Stimulated activated naive B cell treated with anti-CD40 and anti-IgM and Interleukin-4, amounts not matched to agents 10 μg/mL and 1 μg/mL and 100 μg/mL, for 72 hours (primary cell): Measurements from ENCODE around the gene DIPK1B.

Experiments
- ATAC-seq, 2 donors: fragments of 150-1000 bp; cut with Tn5 transposase; replicated peaks; 2 replicates each; pipeline ENCODE4 v1.10.0; 2021; ENCODE audit warnings: moderate library complexity in 1 of 2
- DNase-seq: peaks from one replicate; pipeline ENCODE4 v3.0.0; 2021
- H3K27ac Mint-ChIP-seq: one replicate; pipeline ENCODE4 v1.8.0; 2022; ENCODE audit warnings: mild to moderate bottlenecking, mixed read lengths
- H3K27me3 Mint-ChIP-seq, 2 donors: one replicate each; pipeline ENCODE4 v1.8.0; 2022; ENCODE audit warnings: mixed read lengths in 2 of 2
- H3K36me3 Mint-ChIP-seq, 2 donors: one replicate each; pipeline ENCODE4 v1.8.0; 2022; ENCODE audit warnings: mixed read lengths in 2 of 2, mild to moderate bottlenecking in 1 of 2
- H3K4me1 Mint-ChIP-seq, 2 donors: one replicate each; pipeline ENCODE4 v1.8.0; 2022; ENCODE audit warnings: mixed read lengths in 2 of 2, mild to moderate bottlenecking in 1 of 2
- H3K4me3 Mint-ChIP-seq, 2 donors: one replicate each; pipeline ENCODE4 v1.8.0; 2022; ENCODE audit warnings: mild to moderate bottlenecking in 2 of 2, mixed read lengths in 2 of 2, moderate library complexity in 1 of 2
- H3K9me3 Mint-ChIP-seq, 2 donors: one replicate each; pipeline ENCODE4 v1.8.0; 2022; ENCODE audit warnings: mixed read lengths in 2 of 2, mild to moderate bottlenecking in 1 of 2

Gene DIPK1B

DNA sequence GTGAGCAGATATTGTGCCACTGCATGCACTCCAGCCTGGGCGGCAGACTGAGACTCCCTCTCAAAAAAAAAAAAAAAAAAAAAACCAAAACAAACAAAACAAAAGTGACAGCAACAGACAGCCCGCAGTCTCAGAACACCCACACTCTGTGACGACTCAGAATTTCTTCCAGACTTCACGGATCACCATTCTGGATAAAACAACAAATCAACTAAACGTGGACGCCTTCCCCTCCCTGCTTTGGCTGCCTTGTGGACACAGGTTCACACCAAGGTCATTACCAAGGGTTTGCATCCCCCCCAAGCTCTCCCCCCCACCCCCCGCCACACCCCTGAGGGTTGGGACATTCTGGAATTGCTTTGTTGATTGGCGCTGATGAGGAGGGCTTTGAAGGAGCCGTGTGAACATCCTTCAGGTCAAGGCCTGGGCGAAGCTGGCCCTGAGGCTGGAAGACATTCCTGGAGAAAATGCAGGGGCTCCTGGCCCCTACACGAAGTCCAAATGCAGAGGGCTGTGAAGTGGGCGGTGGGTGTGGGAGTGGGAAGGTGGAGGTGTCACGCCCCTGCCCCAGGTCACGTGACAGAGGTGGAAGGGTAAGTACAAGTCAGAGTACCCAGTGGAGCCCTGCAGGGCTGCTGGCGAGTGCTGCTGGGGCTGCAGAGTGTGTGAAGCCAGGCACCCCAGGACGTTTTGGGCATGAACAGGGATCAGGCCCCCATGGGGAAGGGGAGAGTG lies 20.2 kb downstream of the DIPK1B start:
- no peak for ATAC-seq
- H3K27ac Mint-ChIP-seq = peak overlapping the region; percentile 81

DNA sequence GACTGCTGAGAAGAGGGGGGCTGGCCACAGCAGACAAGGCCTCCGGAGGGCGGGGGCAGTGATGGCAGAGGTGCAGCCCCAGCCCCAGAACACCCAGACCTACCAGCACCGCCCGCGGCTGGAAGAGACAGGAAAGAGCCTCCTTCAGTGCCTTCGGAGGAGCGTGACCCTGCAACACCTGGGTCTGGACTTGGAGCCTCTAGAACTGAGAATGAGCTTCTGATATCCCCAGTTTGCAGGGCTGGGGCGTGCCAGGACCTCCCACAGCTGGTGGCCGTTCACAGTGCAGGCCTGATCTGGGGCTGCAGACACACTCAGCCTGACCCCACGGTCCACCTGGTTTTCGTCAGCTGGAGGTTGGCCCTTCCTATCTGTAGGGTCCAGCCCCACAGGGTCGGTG lies 21.2 kb downstream of the DIPK1B start:
- H3K4me3 Mint-ChIP-seq = no peak overlapping the region
- no peak for ATAC-seq
- H3K27me3 Mint-ChIP-seq = no peaks in the 10 kb centered on the region
- H3K4me1 Mint-ChIP-seq = peaks cover 27 to 42% of the 10 kb centered on the region in 2 donors
- no peak overlapping the region for H3K27ac Mint-ChIP-seq
- H3K36me3 Mint-ChIP-seq = peaks cover 7 to 21% of the 10 kb centered on the region in 2 donors
- no peaks in the 10 kb centered on the region for H3K9me3 Mint-ChIP-seq
- no peak for DNase-seq

More for the DNA sequence above, 20.2 kb downstream of the DIPK1B start:
- DNase-seq = no peak
- Mint-ChIP-seq H3K4me3 (no peak overlapping the region), H3K9me3 (no peaks in the 10 kb centered on the region), H3K27me3 (no peaks in the 10 kb centered on the region), H3K36me3 (peaks cover 4 to 14% of the 10 kb centered on the region in 2 donors), H3K4me1 (peaks cover 22 to 35% of the 10 kb centered on the region in 2 donors)

DNA sequence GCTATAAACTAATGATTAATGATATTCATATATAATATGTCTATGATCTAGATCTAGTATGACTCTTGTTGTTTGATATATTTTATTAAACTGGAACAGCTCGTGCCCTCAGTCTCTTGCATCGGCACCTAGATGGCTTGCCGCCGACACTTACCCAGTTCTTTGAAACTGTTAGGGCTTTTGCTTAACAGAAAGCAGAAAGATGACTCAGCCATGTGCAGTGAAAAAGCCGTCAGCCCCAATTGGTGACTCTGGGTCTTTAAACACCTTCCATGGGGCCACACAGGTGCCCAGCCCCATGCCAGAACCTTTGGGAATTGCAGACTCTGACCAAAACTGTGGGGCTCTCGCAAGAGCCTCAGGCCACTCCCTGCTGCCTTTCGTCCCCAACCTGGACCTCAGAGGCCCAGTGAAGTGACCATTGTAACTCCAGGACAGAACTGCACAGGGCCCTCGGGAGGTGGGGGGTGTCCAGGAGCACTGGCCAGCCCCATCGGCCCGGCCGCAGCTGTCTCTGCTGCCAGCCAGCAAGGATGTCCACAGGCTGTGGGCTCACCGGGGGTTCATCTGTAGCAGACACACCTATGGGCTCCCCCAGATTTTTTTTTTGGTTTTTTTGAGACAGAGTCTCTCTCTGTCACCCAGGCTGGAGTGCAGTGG lies 22.6 kb downstream of the DIPK1B start:
- Mint-ChIP-seq H3K27me3 (no peaks in the 10 kb centered on the region), H3K4me3 (no peak overlapping the region), H3K4me1 (peaks cover 24 to 42% of the 10 kb centered on the region in 2 donors), H3K27ac (peak overlapping the region; percentile 25), H3K36me3 (peaks cover 13 to 29% of the 10 kb centered on the region in 2 donors), H3K9me3 (no peaks in the 10 kb centered on the region)
- DNase-seq = no peak
- ATAC-seq = no peak

DNA sequence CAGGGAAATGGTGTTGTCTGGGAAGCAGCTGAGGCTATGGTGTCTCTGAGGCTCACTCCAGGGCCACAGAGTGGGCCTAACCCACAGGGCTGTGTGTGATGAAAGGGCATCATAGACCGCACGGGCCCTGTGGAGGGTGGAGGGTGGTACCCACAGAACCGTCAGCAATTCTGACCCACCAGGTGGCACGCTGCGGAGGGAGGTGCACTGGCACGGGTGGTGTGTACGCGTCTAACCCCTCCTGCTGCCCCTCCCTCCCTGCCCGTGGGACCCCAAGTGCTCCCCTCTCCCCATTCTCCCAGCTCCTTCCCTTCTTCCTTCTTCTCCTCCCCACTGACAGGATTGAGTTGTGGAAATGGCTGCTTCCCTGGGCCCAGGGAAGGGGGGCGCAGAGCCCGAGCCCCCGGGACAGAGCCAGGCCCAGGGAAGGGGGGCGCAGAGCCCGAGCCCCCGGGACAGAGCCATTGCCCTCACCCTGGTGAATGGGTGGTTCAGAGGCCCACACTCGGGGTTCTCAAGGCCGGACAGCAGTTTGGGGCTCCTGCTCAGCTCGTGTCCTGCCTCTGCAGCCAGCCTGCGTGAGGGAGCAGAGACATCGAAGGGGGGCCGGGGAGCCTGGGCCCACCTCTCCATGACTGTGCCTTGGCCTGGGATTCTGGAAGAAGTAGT lies 23.6 kb downstream of the DIPK1B start:
- no peak overlapping the region for H3K27ac Mint-ChIP-seq

DNA sequence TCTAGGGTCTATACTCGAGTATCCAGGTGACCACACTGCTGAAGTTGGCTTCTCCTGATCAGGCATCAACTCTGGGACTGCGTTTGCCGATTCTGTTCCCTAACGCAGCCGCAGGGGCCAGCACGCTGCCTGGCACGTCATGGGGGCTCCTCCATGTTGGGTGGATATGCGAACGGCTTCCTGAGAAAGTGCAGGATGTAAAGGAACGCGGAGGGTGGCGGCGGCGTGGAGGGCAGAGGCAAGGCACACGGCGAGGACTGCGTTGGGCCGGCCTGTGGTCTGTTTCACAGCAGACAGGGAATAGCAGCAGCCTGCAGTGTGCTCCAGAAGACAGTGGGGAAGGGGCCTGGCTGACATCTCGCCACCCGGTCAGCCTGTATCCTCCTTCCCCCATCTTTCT lies 26.6 kb downstream of the DIPK1B start:
- Mint-ChIP-seq H3K27ac (no peak overlapping the region), H3K9me3 (no peaks in the 10 kb centered on the region), H3K36me3 (peaks cover 11 to 15% of the 10 kb centered on the region in 2 donors), H3K4me3 (no peak overlapping the region), H3K27me3 (no peaks in the 10 kb centered on the region), H3K4me1 (peaks cover 42 to 55% of the 10 kb centered on the region in 2 donors)
- ATAC-seq (no peak), DNase-seq (no peak)

More for the DNA sequence above, 23.6 kb downstream of the DIPK1B start:
- H3K4me1 Mint-ChIP-seq = peaks cover 30 to 41% of the 10 kb centered on the region in 2 donors
- ATAC-seq = no peak
- peaks cover 11 to 23% of the 10 kb centered on the region in 2 donors for H3K36me3 Mint-ChIP-seq
- no peak for DNase-seq
- H3K4me3 Mint-ChIP-seq = no peak overlapping the region
- no peaks in the 10 kb centered on the region for H3K9me3 Mint-ChIP-seq
- no peaks in the 10 kb centered on the region for H3K27me3 Mint-ChIP-seq

DNA sequence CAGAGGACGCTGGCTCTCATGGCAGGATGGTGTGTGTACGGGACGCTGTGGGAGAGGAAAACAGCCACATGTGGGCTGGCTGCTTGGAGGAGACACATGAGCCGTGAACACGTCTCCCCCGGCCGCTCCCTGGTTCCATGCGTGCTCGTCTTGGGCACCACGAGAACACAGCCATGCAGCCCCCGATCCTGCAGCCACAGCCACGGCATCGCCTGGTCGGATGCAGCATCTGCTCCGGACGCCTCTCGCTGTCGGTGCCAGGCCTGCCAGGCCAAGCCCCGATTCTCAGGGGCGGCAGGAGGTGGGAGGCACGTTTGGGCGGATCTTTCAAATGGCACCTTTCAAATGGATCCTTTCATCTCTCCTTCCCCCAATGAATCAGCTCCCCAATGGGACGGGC lies 27.1 kb downstream of the DIPK1B start:
- ATAC-seq (no peak), DNase-seq (no peak)
- no peak overlapping the region for H3K27ac Mint-ChIP-seq
- H3K4me3 Mint-ChIP-seq = peak overlapping the region in 1 of 2 donors; percentile 37
- H3K9me3 Mint-ChIP-seq = no peaks in the 10 kb centered on the region
- peaks cover 11 to 15% of the 10 kb centered on the region in 2 donors for H3K36me3 Mint-ChIP-seq
- no peaks in the 10 kb centered on the region for H3K27me3 Mint-ChIP-seq
- H3K4me1 Mint-ChIP-seq = peaks cover 39 to 57% of the 10 kb centered on the region in 2 donors

DNA sequence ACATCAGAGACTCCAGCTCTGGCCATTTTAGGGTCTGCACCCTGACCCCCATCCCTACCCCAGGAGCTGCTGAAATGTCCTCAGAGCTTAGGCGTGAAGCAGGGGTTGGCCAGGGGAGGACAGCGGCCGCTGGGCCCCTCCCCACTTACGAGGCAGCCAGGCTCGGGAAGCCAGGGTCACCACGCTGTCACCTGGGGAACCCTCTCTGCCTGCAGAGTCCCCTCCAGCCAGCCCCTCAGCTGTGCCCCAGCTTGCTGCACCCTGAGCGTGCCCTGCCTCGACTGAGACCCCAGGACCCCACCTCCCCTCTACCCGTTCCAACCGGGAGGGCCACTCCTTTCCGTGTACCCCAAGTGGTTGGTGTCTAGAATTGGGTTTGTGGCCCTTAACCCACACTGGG lies 27.7 kb downstream of the DIPK1B start:
- Mint-ChIP-seq H3K36me3 (peaks cover 11 to 15% of the 10 kb centered on the region in 2 donors), H3K4me1 (peaks cover 42 to 57% of the 10 kb centered on the region in 2 donors), H3K9me3 (no peaks in the 10 kb centered on the region), H3K27me3 (no peaks in the 10 kb centered on the region), H3K4me3 (no peak overlapping the region), H3K27ac (peak overlapping the region; percentile 56)
- ATAC-seq = no peak
- no peak for DNase-seq

DNA sequence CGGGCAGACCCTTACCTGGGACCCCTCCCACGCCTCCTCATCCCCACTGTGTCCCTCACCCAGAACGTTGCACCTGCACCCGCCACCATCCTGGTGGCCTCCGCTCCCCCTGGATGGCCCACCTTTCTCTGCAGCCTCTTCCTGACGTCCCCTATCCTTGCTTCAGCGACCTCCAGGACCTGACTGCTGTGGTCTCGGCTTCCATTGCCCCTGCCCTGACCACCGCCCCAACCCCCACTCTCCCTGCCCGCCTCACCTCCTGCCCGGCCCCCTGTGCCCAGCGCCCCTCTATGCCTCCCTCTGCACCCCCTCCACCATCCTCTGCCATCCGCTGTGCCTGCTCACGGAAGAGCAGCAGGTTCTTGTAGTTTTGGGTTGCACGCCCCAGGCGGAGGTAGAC lies 28.1 kb downstream of the DIPK1B start:
- DNase-seq (no peak), ATAC-seq (no peak)
- H3K9me3 Mint-ChIP-seq = no peaks in the 10 kb centered on the region
- H3K27ac Mint-ChIP-seq = peak overlapping the region; percentile 56
- peaks cover 42 to 57% of the 10 kb centered on the region in 2 donors for H3K4me1 Mint-ChIP-seq
- peaks cover 11 to 15% of the 10 kb centered on the region in 2 donors for H3K36me3 Mint-ChIP-seq
- H3K27me3 Mint-ChIP-seq = no peaks in the 10 kb centered on the region
- peak overlapping the region; percentile 46 to 81 for H3K4me3 Mint-ChIP-seq

DNA sequence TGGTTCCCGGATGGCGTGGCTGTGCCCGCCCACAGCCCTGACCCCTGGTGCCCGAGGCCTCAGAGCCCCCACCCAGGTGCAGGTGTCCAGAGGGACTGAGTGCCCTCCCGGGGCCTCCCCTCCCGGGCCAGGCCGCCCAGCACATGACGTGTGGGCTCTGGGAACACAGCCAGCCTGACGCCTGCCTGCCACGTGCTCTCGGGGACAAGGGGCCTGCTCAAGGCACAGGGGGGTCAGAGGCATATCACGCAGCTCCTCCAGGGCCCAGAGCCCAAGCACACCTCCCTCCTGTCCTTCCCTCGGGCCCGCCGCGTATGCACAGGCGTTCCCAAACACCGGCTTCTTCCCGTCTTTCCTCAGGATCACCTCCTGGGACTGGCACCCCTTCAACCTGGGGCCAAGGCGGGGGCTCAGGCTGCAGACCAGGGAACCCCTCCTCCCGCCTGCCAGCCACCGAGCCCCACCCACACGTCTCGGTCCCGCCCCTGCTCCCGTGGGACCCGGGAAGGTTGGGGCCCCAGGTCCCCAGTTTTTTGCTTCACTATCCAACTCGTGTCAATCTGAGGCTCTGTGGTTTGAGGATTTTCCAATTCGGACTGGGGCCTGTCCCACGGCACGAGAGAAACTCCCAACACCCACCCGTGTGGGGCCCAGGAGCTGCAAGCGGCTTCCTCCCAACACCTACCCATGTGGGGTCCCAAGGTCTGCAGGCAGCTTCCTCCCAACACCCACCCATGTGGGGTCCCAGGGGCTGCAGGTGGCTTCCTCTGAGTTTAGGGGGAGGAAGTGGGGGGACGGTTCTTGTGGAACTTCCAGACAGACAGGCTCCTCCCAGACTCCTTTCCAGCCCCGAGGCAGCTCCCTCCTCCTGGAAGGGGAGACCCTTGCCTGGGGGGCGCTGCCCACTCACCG lies 28.9 kb downstream of the DIPK1B start:
- H3K36me3 Mint-ChIP-seq = peaks cover 11 to 15% of the 10 kb centered on the region in 2 donors
- peak overlapping the region; percentile 81 to 85 for H3K4me3 Mint-ChIP-seq
- H3K27me3 Mint-ChIP-seq = no peaks in the 10 kb centered on the region
- no peak for DNase-seq
- H3K27ac Mint-ChIP-seq = peak overlapping the region; percentile 93
- ATAC-seq = peak; percentile 35 to 38
- peaks cover 42 to 57% of the 10 kb centered on the region in 2 donors for H3K4me1 Mint-ChIP-seq
- no peaks in the 10 kb centered on the region for H3K9me3 Mint-ChIP-seq

DNA sequence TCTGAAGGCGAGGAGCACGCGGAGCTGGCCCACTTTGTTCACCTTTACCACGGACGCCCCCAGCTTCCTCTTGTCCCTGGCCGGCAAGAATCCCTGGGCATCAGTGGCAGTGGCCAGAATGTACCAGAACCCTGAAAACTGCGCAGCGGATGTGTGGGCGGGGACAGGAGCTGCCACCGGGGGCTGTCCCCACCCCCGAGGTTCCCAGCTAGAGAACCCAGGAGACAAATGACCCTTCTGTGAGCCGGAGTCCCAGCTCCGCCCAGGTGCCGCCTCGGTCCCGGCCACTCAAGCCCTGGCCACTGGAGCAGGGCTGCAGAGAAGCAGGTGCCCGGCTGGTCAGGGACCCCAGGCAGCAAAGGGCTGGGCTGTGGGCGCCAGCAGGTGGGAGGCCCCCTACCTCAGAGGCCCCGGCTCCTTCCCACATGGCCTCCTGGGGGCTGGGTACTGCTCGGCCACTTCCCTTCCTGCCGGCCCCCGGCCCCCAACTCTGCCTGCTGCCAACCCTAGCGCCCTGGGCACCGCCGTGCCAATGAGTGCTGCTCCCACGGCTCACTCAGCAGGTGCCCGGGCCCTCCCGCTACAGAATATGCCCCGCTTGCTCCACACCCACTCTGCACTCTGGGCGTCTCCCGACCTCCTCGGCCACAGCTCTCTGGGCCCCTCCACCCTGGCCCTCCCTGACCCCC lies 29.7 kb downstream of the DIPK1B start:
- Mint-ChIP-seq H3K9me3 (no peaks in the 10 kb centered on the region), H3K27me3 (no peaks in the 10 kb centered on the region), H3K4me1 (peaks cover 45 to 61% of the 10 kb centered on the region in 2 donors), H3K4me3 (peak overlapping the region; percentile 81 to 85), H3K27ac (peak overlapping the region; percentile 93), H3K36me3 (peaks cover 11 to 15% of the 10 kb centered on the region in 2 donors)
- peak; percentile 67 to 69 for ATAC-seq
- peak; percentile 74 for DNase-seq

DNA sequence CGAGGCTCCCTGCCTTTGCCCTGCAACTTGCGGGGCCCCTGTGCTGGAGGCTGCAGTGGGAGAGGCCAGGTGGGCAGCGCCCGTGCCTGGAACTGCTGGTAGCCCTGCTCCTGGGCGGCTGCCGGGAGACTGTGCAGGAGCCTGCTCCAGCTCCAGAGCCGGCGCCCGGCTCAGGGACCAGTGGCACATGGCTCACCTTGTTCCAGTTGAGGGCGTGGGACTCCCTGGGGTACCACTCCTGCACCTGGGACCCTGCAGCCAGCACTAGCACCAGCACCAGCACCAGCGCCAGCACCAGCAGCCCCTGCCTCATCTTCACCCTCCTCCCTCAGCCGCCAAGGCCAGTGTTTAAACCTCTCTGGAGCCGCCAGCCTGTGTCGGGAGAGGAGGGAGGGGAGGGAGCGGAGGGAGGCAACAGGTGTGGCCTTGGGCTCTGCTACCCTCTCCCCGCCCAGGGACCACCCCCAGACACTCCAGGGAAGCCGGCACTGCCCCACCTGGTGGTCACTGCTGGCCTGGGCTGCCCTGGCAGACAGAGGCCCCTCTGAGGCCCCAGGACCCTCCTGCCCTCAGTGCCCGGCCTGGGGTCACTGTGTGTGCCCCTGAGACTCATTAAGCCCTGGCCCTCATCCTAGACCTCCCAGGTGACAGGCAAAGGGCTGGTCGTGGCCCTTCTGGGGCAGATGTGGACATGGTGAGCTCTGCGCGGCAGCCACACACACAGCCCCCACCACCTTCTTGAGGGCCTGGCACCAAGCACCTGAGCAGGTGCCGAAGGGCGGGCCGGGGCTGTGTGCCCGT lies 30.4 kb downstream of the DIPK1B start, which contains the start of gene LCN10:
LCN10 (minus strand) TSS at position 350 of the 801 bp plus-strand sequence; CDS start at position 313, 37 bp downstream.
- H3K27me3 Mint-ChIP-seq = no peaks in the 10 kb centered on the region
- H3K36me3 Mint-ChIP-seq = peaks cover 11 to 15% of the 10 kb centered on the region in 2 donors
- H3K4me1 Mint-ChIP-seq = peaks cover 46 to 67% of the 10 kb centered on the region in 2 donors
- ATAC-seq (peak; percentile 6 to 18), DNase-seq (no peak)
- H3K27ac Mint-ChIP-seq = peak within 1 kb of the TSS; percentile 93
- no peaks in the 10 kb centered on the region for H3K9me3 Mint-ChIP-seq
- H3K4me3 Mint-ChIP-seq = peak within 1 kb of the TSS; percentile 81 to 85

DNA sequence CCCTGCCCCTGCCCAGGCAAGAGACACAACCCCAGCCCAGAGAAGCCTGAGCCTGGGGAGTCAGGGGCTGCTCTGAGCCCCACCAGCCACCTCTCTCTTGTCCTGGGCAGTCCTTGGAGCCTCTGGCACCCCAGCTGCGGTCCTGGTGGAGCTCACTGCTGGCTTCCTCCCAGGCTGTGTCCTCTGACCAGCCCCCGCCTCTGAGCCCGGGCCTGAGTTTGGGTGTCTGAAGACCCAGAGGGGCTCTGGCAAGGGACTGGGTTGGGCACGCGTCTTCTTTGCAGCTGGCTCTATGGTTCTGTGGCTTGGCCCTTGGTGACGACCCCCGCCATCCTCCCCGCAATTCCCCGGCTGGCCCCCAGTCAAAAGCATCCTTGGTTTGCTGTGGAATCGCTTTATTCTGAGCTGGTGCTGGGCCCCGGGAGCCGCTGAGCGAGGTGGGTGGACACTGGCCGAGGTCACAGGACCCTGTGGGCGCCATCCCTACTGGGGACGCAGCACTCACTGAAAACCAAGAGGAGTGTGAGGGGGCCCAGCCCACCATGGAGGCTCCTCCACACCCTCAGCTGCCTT lies 31.4 kb downstream of the DIPK1B start:
- H3K4me1 Mint-ChIP-seq = peaks cover 49 to 70% of the 10 kb centered on the region in 2 donors
- no peak for ATAC-seq
- no peaks in the 10 kb centered on the region for H3K9me3 Mint-ChIP-seq
- peak overlapping the region; percentile 10 for H3K27ac Mint-ChIP-seq
- H3K4me3 Mint-ChIP-seq = peak overlapping the region in 1 of 2 donors; percentile 14
- H3K36me3 Mint-ChIP-seq = peaks cover 6 to 7% of the 10 kb centered on the region in 2 donors
- no peaks in the 10 kb centered on the region for H3K27me3 Mint-ChIP-seq
- no peak for DNase-seq
